CD4-positive, alpha-beta T cell (primary cell): Measurements from ENCODE around the gene TMEM207. TPM values are rescaled to one million over a fixed set of nuclear protein-coding genes. Genes with fewer than 3 reads are reported as not detected.

Source experiments
- ATAC-seq: fragments of 200-7000 bp; cut with Tn5 transposase; one replicate; pipeline ENCODE4 v1.10.0; 2022; ENCODE audit warnings: mild to moderate bottlenecking; ENCODE audit not compliant: poor library complexity
- CTCF ChIA-PET: fragments of 350-600 bp; sonication (Branson Sonifier 250); formaldehyde crosslinking; loops from one replicate; lab custom pipeline; 2021; ENCODE audit warnings: antibody characterized with exemption, inconsistent platforms; lab: Charles Lee
- POLR2A ChIA-PET: fragments of 350-600 bp; sonication (Branson Sonifier 250); formaldehyde crosslinking; loops from one replicate; lab custom pipeline; 2021; ENCODE audit warnings: antibody characterized with exemption, inconsistent platforms; lab: Charles Lee
- DNase-seq, 14 experiments: peaks; one replicate each; pipeline ENCODE4 v3.0.0-alpha.2; 2013 to 2020; ENCODE audit warnings: mixed read lengths in 2 of 14
- H3K27ac ChIP-seq, 2 donors: one replicate each; pipeline versions ENCODE4 v1.5.1 to v1.7.0; 2013; ENCODE audit warnings: low read length in 2 of 2, low read depth in 1 of 2, mild to moderate bottlenecking in 1 of 2
- H3K27me3 ChIP-seq, 2 experiments: 1 replicate in 1 of 2; 2 replicates in 1 of 2; pipeline versions ENCODE4 v1.6.1 to v1.7.0; 2013; ENCODE audit warnings: low read length in 2 of 2, control low read depth in 1 of 2, mild to moderate bottlenecking in 1 of 2, moderate library complexity in 1 of 2; ENCODE audit not compliant: insufficient read depth in 2 of 2, control insufficient read depth in 1 of 2
- H3K36me3 ChIP-seq: one replicate; pipeline ENCODE4 v1.6.1; 2013; ENCODE audit warnings: low read length, control low read depth; ENCODE audit not compliant: insufficient read depth
- H3K4me1 ChIP-seq: one replicate; pipeline ENCODE4 v1.6.1; 2013; ENCODE audit warnings: low read length, control low read depth; ENCODE audit not compliant: insufficient read depth
- H3K4me3 ChIP-seq: one replicate; pipeline ENCODE4 v1.5.1; 2013; ENCODE audit warnings: mild to moderate bottlenecking, low read length, moderate library complexity
- H3K9me3 ChIP-seq, 2 experiments: 1 replicate in 1 of 2; 2 replicates in 1 of 2; pipeline versions ENCODE4 v1.6.1 to v1.7.0; 2013; ENCODE audit warnings: low read length in 2 of 2, mild to moderate bottlenecking in 2 of 2, control low read depth in 1 of 2, moderate library complexity in 1 of 2; ENCODE audit not compliant: control insufficient read depth in 1 of 2, insufficient read depth in 1 of 2
- H3K27ac Mint-ChIP-seq: one replicate; pipeline ENCODE4 v1.8.0; 2020; ENCODE audit warnings: mixed read lengths
- H3K27me3 Mint-ChIP-seq: one replicate; pipeline ENCODE4 v1.8.0; 2021; ENCODE audit warnings: mixed read lengths
- H3K36me3 Mint-ChIP-seq: one replicate; pipeline ENCODE4 v1.8.0; 2021; ENCODE audit warnings: low read depth, mixed read lengths
- H3K4me1 Mint-ChIP-seq: one replicate; pipeline ENCODE4 v1.8.0; 2021; ENCODE audit warnings: low read depth, mixed read lengths
- H3K4me3 Mint-ChIP-seq: one replicate; pipeline ENCODE4 v1.8.0; 2020; ENCODE audit warnings: mild to moderate bottlenecking, mixed read lengths
- H3K9me3 Mint-ChIP-seq: one replicate; pipeline ENCODE4 v1.8.0; 2020; ENCODE audit warnings: mixed read lengths
- intact Hi-C, 2 experiments: fragments of 100-400 bp; cut with DNase I in 1 of 2; cut with micrococcal nuclease in 1 of 2; formaldehyde crosslinking; loops; one replicate each; pipeline versions ENCODE4 v1.15.1 to v1.9.0; 2023 to 2025; cut with DNase I, micrococcal nuclease
- total RNA-seq, 174 experiments: library from RNA in 2 of 174; stranded (reverse) in 2 of 174; gene quantifications; one replicate each; pipeline ENCODE4 v1.2.3 and lab custom pipeline; 2021 to 2026
- TF ChIP-seq, protein P1 (sequence below): fragments of 200-600 bp; IDR thresholded peaks from one replicate; pipeline ENCODE4 v1.8.0; 2022; ENCODE audit warnings: antibody characterized with exemption, mild to moderate bottlenecking

TMEM207 gene
- total RNA-seq, 2 experiments from 2014 or later = not detected

DNA sequence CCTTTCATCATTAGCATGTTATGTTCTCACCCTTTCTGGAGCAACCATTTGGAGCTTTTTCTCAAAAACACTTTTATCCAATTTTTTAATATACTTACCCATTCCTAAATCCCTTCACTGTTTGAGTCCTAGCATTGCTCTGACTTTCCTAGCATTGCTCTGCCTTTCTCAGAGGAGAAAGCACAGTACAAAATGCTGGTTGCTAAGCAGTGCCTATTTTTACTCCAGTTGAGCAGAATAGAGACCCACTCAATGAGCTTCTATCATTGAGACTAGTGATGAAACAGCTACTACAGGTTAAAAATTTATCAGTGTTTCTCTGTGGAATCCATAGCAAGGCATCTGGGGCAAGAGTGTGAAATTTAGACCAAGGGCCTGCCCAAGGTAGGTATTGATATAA lies 42.4 kb upstream of the TMEM207 start:
- H3K9me3 Mint-ChIP-seq = no peaks in the 10 kb centered on the region
- POLR2A ChIA-PET = no interaction called here

DNA sequence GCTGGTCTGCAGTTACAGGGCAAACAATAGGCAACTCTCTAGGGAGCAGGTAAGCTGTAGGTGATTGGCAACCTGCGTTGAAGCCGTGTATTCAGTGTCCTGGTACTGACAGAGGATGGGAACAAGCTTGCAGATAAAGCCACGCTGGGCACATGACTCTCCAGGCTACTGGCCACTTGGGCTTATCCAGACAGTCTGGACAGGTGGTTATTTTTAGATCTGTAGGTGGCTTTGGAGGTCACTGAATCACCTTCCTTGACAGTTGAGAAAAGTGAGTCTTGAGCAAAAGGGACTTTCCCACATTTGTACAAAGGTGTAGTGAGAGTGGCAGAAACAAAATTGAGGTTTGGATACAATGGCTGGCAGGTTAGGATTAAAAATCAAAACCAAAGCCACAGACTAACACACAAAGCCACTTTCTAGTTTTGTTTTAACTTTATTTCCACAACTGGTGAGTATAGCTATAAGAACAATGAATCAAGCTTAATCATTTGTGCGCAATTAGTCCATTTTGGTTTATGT lies 41.9 kb upstream of the TMEM207 start:
- POLR2A ChIA-PET = no interaction called here
- ATAC-seq (no peak), DNase-seq (no peak)
- peaks cover 12 to 27% of the 10 kb centered on the region in 2 experiments for H3K27me3 ChIP-seq
- Mint-ChIP-seq H3K27ac (no peak overlapping the region), H3K4me3 (no peak overlapping the region), H3K4me1 (no peaks in the 10 kb centered on the region), H3K36me3 (no peaks in the 10 kb centered on the region), H3K9me3 (no peaks in the 10 kb centered on the region), H3K27me3 (peaks cover 53% of the 10 kb centered on the region)
- no peaks in the 10 kb centered on the region for H3K36me3 ChIP-seq
- no peak overlapping the region for H3K4me3 ChIP-seq
- CTCF ChIA-PET = no interaction called here
- intact Hi-C loops = no loop called here
- no peaks in the 10 kb centered on the region for H3K9me3 ChIP-seq
- TF ChIP-seq, protein P1, sequence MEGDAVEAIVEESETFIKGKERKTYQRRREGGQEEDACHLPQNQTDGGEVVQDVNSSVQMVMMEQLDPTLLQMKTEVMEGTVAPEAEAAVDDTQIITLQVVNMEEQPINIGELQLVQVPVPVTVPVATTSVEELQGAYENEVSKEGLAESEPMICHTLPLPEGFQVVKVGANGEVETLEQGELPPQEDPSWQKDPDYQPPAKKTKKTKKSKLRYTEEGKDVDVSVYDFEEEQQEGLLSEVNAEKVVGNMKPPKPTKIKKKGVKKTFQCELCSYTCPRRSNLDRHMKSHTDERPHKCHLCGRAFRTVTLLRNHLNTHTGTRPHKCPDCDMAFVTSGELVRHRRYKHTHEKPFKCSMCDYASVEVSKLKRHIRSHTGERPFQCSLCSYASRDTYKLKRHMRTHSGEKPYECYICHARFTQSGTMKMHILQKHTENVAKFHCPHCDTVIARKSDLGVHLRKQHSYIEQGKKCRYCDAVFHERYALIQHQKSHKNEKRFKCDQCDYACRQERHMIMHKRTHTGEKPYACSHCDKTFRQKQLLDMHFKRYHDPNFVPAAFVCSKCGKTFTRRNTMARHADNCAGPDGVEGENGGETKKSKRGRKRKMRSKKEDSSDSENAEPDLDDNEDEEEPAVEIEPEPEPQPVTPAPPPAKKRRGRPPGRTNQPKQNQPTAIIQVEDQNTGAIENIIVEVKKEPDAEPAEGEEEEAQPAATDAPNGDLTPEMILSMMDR = no peak
- H3K27ac ChIP-seq = no peak overlapping the region
- H3K4me1 ChIP-seq = no peaks in the 10 kb centered on the region

More for the DNA sequence above, 42.4 kb upstream of the TMEM207 start:
- ATAC-seq (no peak), DNase-seq (no peak)
- peaks cover 55% of the 10 kb centered on the region for H3K27me3 Mint-ChIP-seq
- no peak overlapping the region for H3K27ac Mint-ChIP-seq
- H3K27ac ChIP-seq = no peak overlapping the region
- CTCF ChIA-PET = no interaction called here
- no peaks in the 10 kb centered on the region for H3K4me1 ChIP-seq
- TF ChIP-seq, protein P1 = no peak
- no peaks in the 10 kb centered on the region for H3K4me1 Mint-ChIP-seq
- intact Hi-C loops = no loop called here
- H3K27me3 ChIP-seq = peaks cover 12 to 30% of the 10 kb centered on the region in 2 experiments
- no peaks in the 10 kb centered on the region for H3K9me3 ChIP-seq
- no peaks in the 10 kb centered on the region for H3K36me3 Mint-ChIP-seq
- no peaks in the 10 kb centered on the region for H3K36me3 ChIP-seq
- H3K4me3 ChIP-seq = no peak overlapping the region
- no peak overlapping the region for H3K4me3 Mint-ChIP-seq

DNA sequence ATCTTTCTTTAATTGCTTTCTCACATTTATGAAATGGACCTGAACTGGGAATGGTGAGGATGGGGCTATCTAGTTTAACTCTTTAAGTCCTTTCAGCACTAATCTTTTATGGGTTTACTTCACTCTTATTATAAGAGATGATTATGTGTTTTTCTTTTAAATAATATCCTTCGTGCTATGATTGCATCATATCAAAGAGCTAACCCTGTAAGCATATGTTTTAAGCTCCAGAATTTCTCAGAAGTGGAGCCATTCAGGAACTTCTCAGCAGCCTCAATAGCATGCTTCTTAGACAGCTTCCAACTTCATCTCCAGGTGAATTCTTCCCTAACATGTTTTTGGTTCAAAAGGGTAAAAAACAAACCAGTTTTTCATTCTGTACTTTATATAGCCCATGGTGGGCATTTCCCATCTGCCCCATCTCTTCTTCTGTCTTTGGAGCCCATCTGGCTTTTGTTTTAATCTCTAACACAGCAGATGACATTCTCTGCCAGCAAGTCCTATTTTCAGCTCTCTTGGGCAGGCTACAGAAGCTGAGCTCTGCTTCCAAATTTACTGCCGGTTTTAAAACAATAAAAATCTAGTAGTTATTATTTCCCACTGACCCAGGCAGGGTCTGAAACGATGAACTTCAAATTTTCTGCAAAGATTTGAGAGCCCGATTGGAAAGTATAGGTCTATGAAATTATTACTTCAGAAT lies 37.4 kb upstream of the TMEM207 start:
- H3K27ac Mint-ChIP-seq = no peak overlapping the region
- Histone ChIP-seq H3K27me3 (peaks cover 12 to 19% of the 10 kb centered on the region in 2 experiments), H3K36me3 (no peaks in the 10 kb centered on the region), H3K4me1 (no peaks in the 10 kb centered on the region), H3K27ac (no peak overlapping the region), H3K9me3 (no peaks in the 10 kb centered on the region), H3K4me3 (no peak overlapping the region)
- TF ChIP-seq, protein P1 = no peak
- ChIA-PET POLR2A (interaction anchor here (1.0 kb wide), 1 partner anchor 10 kb away, joined by 3 read pairs; no protein-coding TSS in a partner anchor), CTCF (no interaction called here)
- H3K4me1 Mint-ChIP-seq = no peaks in the 10 kb centered on the region
- DNase-seq (no peak), ATAC-seq (no peak)
- H3K36me3 Mint-ChIP-seq = no peaks in the 10 kb centered on the region
- no peaks in the 10 kb centered on the region for H3K9me3 Mint-ChIP-seq
- H3K4me3 Mint-ChIP-seq = no peak overlapping the region
- intact Hi-C loops = no loop called here
- H3K27me3 Mint-ChIP-seq = peaks cover 46% of the 10 kb centered on the region
